Retinal pigment epithelial cell (primary cell): ENCODE measurements around the gene IFNGR2.

Experiments used
- DNase-seq: peaks from one replicate; pipeline ENCODE4 v3.0.0-alpha.2; 2010; ENCODE audit warnings: low read depth
- H3K4me3 ChIP-seq: 2 replicates; pipeline ENCODE4 v1.5.1; 2011; ENCODE audit warnings: mild to moderate bottlenecking, low read length, control low read depth, moderate library complexity
- TF ChIP-seq, protein P1 (sequence below): conservative IDR thresholded peaks from 2 replicates; pipeline ENCODE4 v1.5.1; 2011; ENCODE audit warnings: low read depth, low read length, control low read depth, inconsistent platforms

Gene IFNGR2

DNA sequence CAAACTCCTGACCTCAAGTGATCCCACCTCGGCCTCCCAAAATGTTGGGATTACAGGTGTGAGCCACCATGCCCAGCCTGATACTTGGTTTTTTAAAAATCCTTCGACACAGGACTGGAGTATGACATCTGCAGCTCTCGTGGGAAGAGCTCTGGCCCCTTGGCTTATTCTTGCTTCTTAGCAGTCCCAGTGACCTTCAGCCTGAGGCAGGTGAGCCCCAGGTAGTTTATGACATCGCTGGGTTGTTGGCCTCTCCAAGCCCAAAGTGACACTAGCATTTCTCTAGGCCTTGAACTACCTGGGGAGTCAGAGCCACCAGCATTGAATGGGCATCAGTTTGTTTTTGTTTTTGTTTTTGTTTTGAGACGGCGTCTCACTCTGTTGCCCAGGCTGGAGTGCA lies 15.9 kb upstream of the IFNGR2 start:
- DNase-seq, result no peak
- TF ChIP-seq, protein P1, sequence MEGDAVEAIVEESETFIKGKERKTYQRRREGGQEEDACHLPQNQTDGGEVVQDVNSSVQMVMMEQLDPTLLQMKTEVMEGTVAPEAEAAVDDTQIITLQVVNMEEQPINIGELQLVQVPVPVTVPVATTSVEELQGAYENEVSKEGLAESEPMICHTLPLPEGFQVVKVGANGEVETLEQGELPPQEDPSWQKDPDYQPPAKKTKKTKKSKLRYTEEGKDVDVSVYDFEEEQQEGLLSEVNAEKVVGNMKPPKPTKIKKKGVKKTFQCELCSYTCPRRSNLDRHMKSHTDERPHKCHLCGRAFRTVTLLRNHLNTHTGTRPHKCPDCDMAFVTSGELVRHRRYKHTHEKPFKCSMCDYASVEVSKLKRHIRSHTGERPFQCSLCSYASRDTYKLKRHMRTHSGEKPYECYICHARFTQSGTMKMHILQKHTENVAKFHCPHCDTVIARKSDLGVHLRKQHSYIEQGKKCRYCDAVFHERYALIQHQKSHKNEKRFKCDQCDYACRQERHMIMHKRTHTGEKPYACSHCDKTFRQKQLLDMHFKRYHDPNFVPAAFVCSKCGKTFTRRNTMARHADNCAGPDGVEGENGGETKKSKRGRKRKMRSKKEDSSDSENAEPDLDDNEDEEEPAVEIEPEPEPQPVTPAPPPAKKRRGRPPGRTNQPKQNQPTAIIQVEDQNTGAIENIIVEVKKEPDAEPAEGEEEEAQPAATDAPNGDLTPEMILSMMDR, result no peak
- H3K4me3 ChIP-seq, result no peak overlapping the region

DNA sequence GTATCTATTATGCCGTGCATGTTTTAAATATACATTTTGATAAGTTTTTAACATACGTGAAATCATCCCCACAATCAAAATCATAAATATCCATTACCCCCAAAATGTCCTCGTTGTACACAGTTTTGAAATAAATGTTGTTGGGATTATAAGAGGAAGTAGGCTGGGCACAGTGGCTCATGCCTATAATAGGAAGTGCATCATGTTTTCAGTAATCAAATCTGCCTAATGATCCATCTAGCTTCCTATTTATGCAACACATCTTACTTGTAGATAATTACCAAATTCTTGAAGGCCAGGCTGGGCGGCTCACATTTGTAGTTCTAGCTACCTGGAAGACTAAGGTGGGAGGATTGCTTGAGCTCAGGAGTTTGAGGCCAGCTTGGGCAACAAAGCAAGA lies 15.0 kb upstream of the IFNGR2 start:
- H3K4me3 ChIP-seq, result no peak overlapping the region
- TF ChIP-seq, protein P1, result no peak
- no peak for DNase-seq

DNA sequence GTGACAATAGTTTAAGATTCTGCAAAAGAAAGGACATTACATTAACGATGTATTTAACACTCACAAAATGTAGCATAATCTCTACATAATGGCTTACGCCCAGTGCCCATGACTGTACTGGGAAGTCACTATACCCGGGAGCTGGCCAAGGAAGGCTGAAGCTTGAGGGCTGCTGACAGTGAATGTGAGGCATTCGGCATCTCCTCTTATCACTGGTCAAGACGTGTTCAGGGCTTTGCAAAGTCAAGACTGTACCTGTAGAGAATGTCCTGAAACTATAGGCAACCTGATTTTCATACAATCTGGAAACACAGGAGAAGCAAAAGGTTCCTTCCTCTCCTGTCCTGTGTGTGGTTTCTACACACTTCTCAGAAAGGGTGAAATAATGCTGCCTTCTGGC lies 12.7 kb upstream of the IFNGR2 start:
- TF ChIP-seq, protein P1, result no peak
- H3K4me3 ChIP-seq, result no peak overlapping the region
- DNase-seq, result no peak

DNA sequence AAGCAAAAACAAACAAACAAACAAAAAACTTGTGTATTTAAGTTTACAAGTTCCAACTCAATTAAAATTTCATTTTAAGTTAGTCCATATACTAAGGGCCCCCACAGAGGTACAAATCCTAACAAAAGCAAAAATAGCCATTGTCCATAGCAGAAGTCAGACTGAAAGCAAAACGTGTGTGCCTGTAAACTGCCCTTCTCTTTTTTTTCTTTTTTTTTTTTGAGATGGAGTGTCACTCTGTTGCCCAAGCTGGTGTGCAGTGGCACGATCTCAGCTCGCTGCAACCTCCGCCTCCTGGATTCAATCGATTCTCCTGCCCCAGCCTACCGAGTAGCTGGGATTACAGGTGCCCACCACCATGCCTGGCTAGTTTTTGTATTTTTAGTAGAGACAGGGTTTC lies 11.6 kb upstream of the IFNGR2 start:
- no peak overlapping the region for H3K4me3 ChIP-seq
- TF ChIP-seq, protein P1, result no peak
- DNase-seq, result no peak

DNA sequence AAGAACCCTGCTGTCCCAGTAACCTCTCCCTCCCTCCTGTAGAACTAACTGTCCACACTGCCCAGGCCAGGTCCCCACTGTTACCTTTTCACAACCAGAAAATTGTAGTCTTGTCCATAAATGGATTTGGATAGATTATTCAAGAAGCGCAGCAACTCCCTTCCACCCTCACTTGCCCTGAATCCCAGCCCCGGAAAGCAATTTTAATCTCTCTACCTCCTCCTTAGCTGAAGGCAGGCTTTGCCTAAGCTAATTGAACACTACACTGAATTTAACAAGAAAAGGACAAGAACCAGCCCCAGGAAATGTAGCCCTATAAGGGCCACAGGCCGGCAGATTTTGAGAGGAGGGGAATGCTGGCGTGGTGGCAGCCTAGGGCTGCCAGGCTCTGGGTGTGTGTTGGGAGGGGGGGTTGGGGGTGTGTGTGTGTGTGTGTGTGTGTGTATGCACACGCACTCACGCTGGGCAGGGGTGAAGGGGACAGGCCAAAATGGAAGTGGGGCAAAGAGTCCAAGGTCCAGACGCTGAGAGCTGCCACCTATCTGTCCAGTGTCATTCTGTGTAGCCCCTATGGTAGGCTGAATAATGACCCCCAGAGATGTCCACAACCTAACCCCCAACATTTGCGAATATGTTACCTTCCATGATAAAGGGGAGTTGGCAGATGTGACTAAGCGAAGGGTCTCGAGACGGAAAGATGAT lies 10.8 kb upstream of the IFNGR2 start:
- TF ChIP-seq, protein P1, result no peak
- H3K4me3 ChIP-seq, result no peak overlapping the region
- no peak for DNase-seq

DNA sequence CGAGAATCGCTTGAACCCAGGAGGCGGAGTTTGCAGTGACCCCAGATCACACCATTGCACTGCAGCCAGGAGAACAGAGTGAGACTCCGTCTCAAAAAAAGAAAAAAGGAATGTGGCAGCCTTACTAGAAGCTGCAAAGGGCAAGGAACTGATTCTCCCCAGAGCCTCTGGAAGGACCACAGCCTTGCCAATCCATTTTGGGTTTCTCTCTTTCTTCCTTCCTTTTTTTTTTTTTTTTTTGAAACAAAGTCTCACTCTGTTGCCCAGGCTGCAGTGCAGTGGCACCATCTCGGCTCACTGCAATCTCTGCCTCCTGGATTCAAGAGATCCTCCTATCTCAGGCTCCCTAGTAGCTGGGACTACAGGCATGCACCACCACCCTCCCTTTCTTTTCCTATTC lies 9.9 kb upstream of the IFNGR2 start:
- no peak overlapping the region for H3K4me3 ChIP-seq
- no peak for DNase-seq
- TF ChIP-seq, protein P1, result no peak

DNA sequence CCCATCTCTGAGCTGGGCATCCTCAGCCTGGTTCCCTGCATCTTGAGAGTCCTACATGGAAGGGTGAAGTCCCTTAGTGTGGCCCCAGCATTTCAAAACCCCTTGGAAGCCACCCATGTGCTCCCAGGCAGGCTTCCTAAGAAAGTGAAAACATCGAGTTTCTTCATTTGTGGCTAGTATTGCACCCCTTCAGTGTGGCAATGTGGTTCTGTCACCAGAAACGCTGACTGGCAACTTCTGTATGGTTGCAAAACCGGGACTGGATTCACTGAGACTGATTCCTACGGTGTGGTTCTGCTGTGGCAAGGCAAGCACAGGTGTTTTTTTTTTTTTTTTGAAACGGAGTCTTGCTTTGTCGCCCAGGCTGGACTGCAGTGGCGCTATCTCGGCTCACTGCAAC lies 9.0 kb upstream of the IFNGR2 start:
- TF ChIP-seq, protein P1, result no peak
- H3K4me3 ChIP-seq, result no peak overlapping the region
- no peak for DNase-seq
